ENCODE measurements around the gene ABCC4.
"Not testable (repeated sequence)": the region's sequence is repeated elsewhere in the genome, so short reads cannot be mapped to it uniquely, and the experiment has no call there.

ABCC4 gene

GRCh38 chr13:95195146-95195545, 106.1 kb downstream of the ABCC4 start:
- no peak for DNase-seq

- DNase-seq, result no peak
Measured at GRCh38 chr13:95193509-95194230, 107.6 kb downstream of the ABCC4 start.

GRCh38 chr13:95192998-95193397, 108.3 kb downstream of the ABCC4 start:
- no peak for DNase-seq

- not testable (repeated sequence) for DNase-seq
Measured at GRCh38 chr13:95192564-95192945, 108.7 kb downstream of the ABCC4 start.

- DNase-seq, result peak; percentile 30 to 63
Measured at GRCh38 chr13:95191821-95192563, 109.3 kb downstream of the ABCC4 start.

- DNase-seq, result no peak
Measured at GRCh38 chr13:95188128-95188527, 113.1 kb downstream of the ABCC4 start.

- peak in 1 of 2 experiments; percentile 48 for DNase-seq
Measured at GRCh38 chr13:95185851-95186250, 115.4 kb downstream of the ABCC4 start.

GRCh38 chr13:95185311-95185710, 115.9 kb downstream of the ABCC4 start:
- no peak for DNase-seq

- DNase-seq, result no peak
Measured at GRCh38 chr13:95184317-95184716, 116.9 kb downstream of the ABCC4 start.

- no peak for DNase-seq
Measured at GRCh38 chr13:95182570-95183265, 118.5 kb downstream of the ABCC4 start.

GRCh38 chr13:95181586-95181985, 119.7 kb downstream of the ABCC4 start:
- no peak for DNase-seq

- no peak for DNase-seq
Measured at GRCh38 chr13:95180513-95181245, 120.6 kb downstream of the ABCC4 start.

- peak in 1 of 2 experiments; percentile 4 for DNase-seq
Measured at GRCh38 chr13:95176611-95177259, 124.5 kb downstream of the ABCC4 start.

- DNase-seq, result no peak
Measured at GRCh38 chr13:95174517-95174916, 126.7 kb downstream of the ABCC4 start.

GRCh38 chr13:95168191-95168590, 133.1 kb downstream of the ABCC4 start:
- DNase-seq, result no peak

- DNase-seq, result not testable (repeated sequence)
Measured at GRCh38 chr13:95167003-95167402, 134.2 kb downstream of the ABCC4 start.

GRCh38 chr13:95164830-95165229, 136.4 kb downstream of the ABCC4 start:
- DNase-seq, result no peak

- DNase-seq, result no peak
Measured at GRCh38 chr13:95160112-95160906, 140.9 kb downstream of the ABCC4 start.

- no peak for DNase-seq
Measured at GRCh38 chr13:95159458-95159857, 141.8 kb downstream of the ABCC4 start.

- DNase-seq, result no peak
Measured at GRCh38 chr13:95156208-95156607, 145.0 kb downstream of the ABCC4 start.

- DNase-seq, result no peak
Measured at GRCh38 chr13:95155504-95155903, 145.7 kb downstream of the ABCC4 start.

GRCh38 chr13:95155093-95155492, 146.2 kb downstream of the ABCC4 start:
- DNase-seq, result no peak

All from stimulated activated CD4-positive, alpha-beta T cell treated with anti-CD3 and anti-CD28 coated beads, Interleukin-4, amount 100 ng/mL, for 4 hours (primary cell).